NCI-H345 (cell line): ENCODE measurements around the gene SHPK.

Experiments
- DNase-seq: peaks from one replicate; lab custom pipeline; 2025; lab: John Stamatoyannopoulos, UW

SHPK gene

GRCh38 chr17:3627769-3628167 lies 8.3 kb downstream of the SHPK start:
- no peak for DNase-seq

- no peak for DNase-seq
Observed at GRCh38 chr17:3626831-3627768, 8.9 kb downstream of the SHPK start.

- no peak for DNase-seq
Observed at GRCh38 chr17:3622977-3623594, 13.0 kb downstream of the SHPK start.

- no peak for DNase-seq
Observed at GRCh38 chr17:3621146-3621720, 14.8 kb downstream of the SHPK start.

GRCh38 chr17:3615160-3615870 lies 20.7 kb downstream of the SHPK start:
- DNase-seq, result no peak

- DNase-seq, result no peak
Observed at GRCh38 chr17:3613124-3613523, 22.9 kb downstream of the SHPK start.

- no peak for DNase-seq
Observed at GRCh38 chr17:3610523-3610922, 25.5 kb downstream of the SHPK start.

- no peak for DNase-seq
Observed at GRCh38 chr17:3609689-3610088, 26.4 kb downstream of the SHPK start.

- DNase-seq, result no peak
Observed at GRCh38 chr17:3603870-3604259, 32.2 kb downstream of the SHPK start.

- no peak for DNase-seq
Observed at GRCh38 chr17:3603119-3603869, 32.8 kb downstream of the SHPK start.

- no peak for DNase-seq
Observed at GRCh38 chr17:3602499-3602898, 33.6 kb downstream of the SHPK start.

- no peak for DNase-seq
Observed at GRCh38 chr17:3600529-3601205, 35.4 kb downstream of the SHPK start.

GRCh38 chr17:3598078-3598477 lies 38.0 kb downstream of the SHPK start:
- DNase-seq, result no peak

- DNase-seq, result no peak
Observed at GRCh38 chr17:3596804-3597464, 39.1 kb downstream of the SHPK start.

- DNase-seq, result no peak
Observed at GRCh38 chr17:3594976-3595375, 41.1 kb downstream of the SHPK start.

GRCh38 chr17:3594051-3594800 lies 41.8 kb downstream of the SHPK start:
- DNase-seq, result no peak

- DNase-seq, result no peak
Observed at GRCh38 chr17:3593384-3593783, 42.7 kb downstream of the SHPK start.

GRCh38 chr17:3592216-3592860 lies 43.7 kb downstream of the SHPK start:
- no peak for DNase-seq

GRCh38 chr17:3590768-3591167 lies 45.3 kb downstream of the SHPK start:
- no peak for DNase-seq
